ENCODE data around the gene MPRIP.

MPRIP gene

GRCh38 chr17:17097763-17098345, 55.6 kb downstream of the MPRIP start:
- no peak for ATAC-seq
- TF ChIP-seq PATZ1 (CRISPR knock-in tag; IDR thresholded peaks at IDR 0.05; ENCODE audit: borderline replicate concordance) (no peak), ZNF565 (CRISPR knock-in tag; conservative IDR thresholded peaks at IDR 0.05; ENCODE audit: low read depth) (no peak), ESRRG (CRISPR knock-in tag; IDR thresholded peaks at IDR 0.05) (no peak), ZC3H10 (CRISPR knock-in tag; IDR thresholded peaks at IDR 0.05) (no peak), SNAI2 (CRISPR knock-in tag; IDR thresholded peaks at IDR 0.05) (no peak), GLIS3 (CRISPR knock-in tag; IDR thresholded peaks at IDR 0.05) (no peak), ZFP30 (CRISPR knock-in tag; IDR thresholded peaks at IDR 0.05) (no peak), ARNTL (CRISPR knock-in tag; IDR thresholded peaks at IDR 0.05; ENCODE audit: borderline replicate concordance, low read depth) (no peak), CREB5 (CRISPR knock-in tag; IDR thresholded peaks at IDR 0.05; ENCODE audit: low read depth) (no peak), CSRNP3 (CRISPR knock-in tag; IDR thresholded peaks at IDR 0.05) (no peak), TOX (CRISPR knock-in tag; IDR thresholded peaks at IDR 0.05; ENCODE audit: borderline replicate concordance) (no peak), BACH2 (CRISPR knock-in tag; IDR thresholded peaks at IDR 0.05; ENCODE audit: borderline replicate concordance) (no peak)

GRCh38 chr17:17098551-17099179, 56.4 kb downstream of the MPRIP start:
- no peak for TF ChIP-seq ZFP30 (CRISPR knock-in tag; IDR thresholded peaks at IDR 0.05)
- no peak for TF ChIP-seq CSDC2 (CRISPR knock-in tag; IDR thresholded peaks at IDR 0.05)
- no peak for TF ChIP-seq TSHZ2 (CRISPR knock-in tag; IDR thresholded peaks at IDR 0.05)
- TF ChIP-seq ZNF565 (CRISPR knock-in tag; conservative IDR thresholded peaks at IDR 0.05; ENCODE audit: low read depth): no peak
- no peak for TF ChIP-seq SNAI2 (CRISPR knock-in tag; IDR thresholded peaks at IDR 0.05)
- no peak for TF ChIP-seq TCF4 (CRISPR knock-in tag; IDR thresholded peaks at IDR 0.05; ENCODE audit: borderline replicate concordance)
- TF ChIP-seq ISL1 (CRISPR knock-in tag; IDR thresholded peaks at IDR 0.05): no peak
- no peak for TF ChIP-seq POU6F1 (CRISPR knock-in tag; IDR thresholded peaks at IDR 0.05; ENCODE audit: borderline replicate concordance, low read depth)
- TF ChIP-seq CREB5 (CRISPR knock-in tag; IDR thresholded peaks at IDR 0.05; ENCODE audit: low read depth): no peak
- TF ChIP-seq PPARA (CRISPR knock-in tag; IDR thresholded peaks at IDR 0.05; ENCODE audit: borderline replicate concordance): no peak
- no peak for TF ChIP-seq OSR1 (CRISPR knock-in tag; IDR thresholded peaks at IDR 0.05)
- no peak for TF ChIP-seq PATZ1 (CRISPR knock-in tag; IDR thresholded peaks at IDR 0.05; ENCODE audit: borderline replicate concordance)
- no peak for TF ChIP-seq ESRRG (CRISPR knock-in tag; IDR thresholded peaks at IDR 0.05)
- TF ChIP-seq ZC3H10 (CRISPR knock-in tag; IDR thresholded peaks at IDR 0.05): no peak
- TF ChIP-seq TOX (CRISPR knock-in tag; IDR thresholded peaks at IDR 0.05; ENCODE audit: borderline replicate concordance): no peak
- TF ChIP-seq ZFP3 (CRISPR knock-in tag; IDR thresholded peaks at IDR 0.05): no peak
- TF ChIP-seq BACH2 (CRISPR knock-in tag; IDR thresholded peaks at IDR 0.05; ENCODE audit: borderline replicate concordance): no peak
- TF ChIP-seq ARNTL (CRISPR knock-in tag; IDR thresholded peaks at IDR 0.05; ENCODE audit: borderline replicate concordance, low read depth): no peak
- TF ChIP-seq ZNF8 (CRISPR knock-in tag; IDR thresholded peaks at IDR 0.05): no peak
- no peak for ATAC-seq

Data from SK-N-SH treated with all-trans-retinoic acid at 6 μM for 48 hours (cell line).